Caki2 (cell line): ENCODE data around the gene REPS2. TPM values are rescaled to one million over a fixed set of nuclear protein-coding genes. Genes with fewer than 3 reads are reported as not detected.
"Not testable (repeated sequence)": the region's sequence is repeated elsewhere in the genome, so short reads cannot be mapped to it uniquely, and the experiment has no call there.

Source experiments
- DNase-seq: peaks from one replicate; pipeline ENCODE4 v3.0.0-alpha.2; 2015; ENCODE audit warnings: low read depth
- in situ Hi-C: cut with HindIII; loops from 2 replicates; pipeline ENCODE4 v1.10.0; 2016; ENCODE audit warnings: low sequenced_read_pairs, low pct_unique_long_range_greater_than_20kb, mixed read lengths
- total RNA-seq: library from RNA; depleted of rRNA; stranded (reverse); fragments of >200 nt; shearing (Covaris generic); gene quantifications from 2 replicates; pipeline ENCODE4 v1.2.3, GENCODE V29; 2014; ENCODE audit warnings: low replicate concordance

Gene REPS2
- total RNA-seq, 1 experiment from 2014 or later, result 0.17 TPM

GRCh38 chrX:16957751-16958150 lies 11.3 kb downstream of the REPS2 start:
- in situ Hi-C loops, result no loop called here

DNA sequence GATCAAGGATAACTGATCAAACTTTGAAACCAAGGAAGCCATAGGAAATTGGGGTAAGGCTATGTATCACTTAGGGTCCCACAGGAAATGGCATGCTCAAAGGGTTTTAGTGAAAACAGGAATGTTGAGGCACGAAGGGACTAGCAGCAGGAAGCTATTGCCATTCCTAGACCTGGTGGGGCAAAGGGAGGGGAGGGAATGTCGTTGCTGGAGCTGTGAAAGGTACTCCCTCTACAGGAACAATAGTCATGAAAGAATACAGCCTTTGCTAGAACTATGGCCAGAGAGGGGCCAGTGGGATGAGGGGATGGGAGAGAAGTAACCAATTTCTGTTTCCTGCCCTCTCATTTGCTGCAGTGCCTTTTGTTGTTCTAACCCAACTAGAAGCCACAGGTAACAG lies 11.9 kb downstream of the REPS2 start:
- in situ Hi-C loops, result no loop called here
- no peak for DNase-seq

More at GRCh38 chrX:16957751-16958150, 11.3 kb downstream of the REPS2 start:
- no peak for DNase-seq

- DNase-seq, in situ Hi-C loops: not testable (repeated sequence)
These were observed 16.2 kb downstream of the REPS2 start for GRCh38 chrX:16962661-16963060.

GRCh38 chrX:16963216-16963615 lies 16.8 kb downstream of the REPS2 start:
- no peak for DNase-seq
- in situ Hi-C loops, result no loop called here

- in situ Hi-C loops, DNase-seq: not testable (repeated sequence)
These were observed 18.5 kb downstream of the REPS2 start for GRCh38 chrX:16964976-16965375.

DNA sequence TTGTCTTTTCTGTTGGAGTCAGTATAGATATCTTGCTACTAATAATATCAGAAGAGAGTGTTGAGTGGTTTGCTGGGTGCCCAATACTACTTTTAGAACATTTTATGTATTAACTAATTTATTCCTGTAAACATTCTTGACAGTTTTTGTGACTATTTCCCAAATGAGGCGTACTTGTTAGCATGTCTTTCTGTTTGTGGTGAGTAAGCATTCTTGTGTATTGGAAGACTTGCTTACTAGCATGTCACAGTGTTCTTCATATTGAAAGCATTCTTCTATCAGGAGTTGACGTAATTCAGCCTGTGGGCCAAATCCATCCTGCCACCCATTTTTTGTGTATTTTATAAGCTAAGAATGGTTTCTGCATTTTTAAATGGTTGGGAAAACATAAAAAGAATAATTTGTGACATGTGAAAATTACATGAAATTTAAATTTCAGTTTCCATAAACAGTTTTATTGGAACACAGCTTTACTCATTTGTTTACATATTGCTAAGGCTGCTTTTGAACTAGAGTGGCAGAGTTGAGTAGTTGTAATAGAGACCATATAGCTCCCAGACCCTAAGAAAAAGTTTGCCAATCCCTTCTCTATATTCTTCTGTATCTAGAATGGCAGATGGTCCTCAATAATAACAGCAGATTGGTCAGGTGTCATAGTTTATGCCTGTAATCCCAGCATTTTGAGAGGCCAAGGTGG lies 20.4 kb downstream of the REPS2 start:
- DNase-seq, result no peak
- in situ Hi-C loops, result no loop called here

GRCh38 chrX:16968753-16969152 lies 22.3 kb downstream of the REPS2 start:
- DNase-seq, in situ Hi-C loops: not testable (repeated sequence)

- DNase-seq, result peak; percentile 5
- in situ Hi-C loops, result no loop called here
These were observed 24.5 kb downstream of the REPS2 start for GRCh38 chrX:16970977-16971376.

GRCh38 chrX:16971694-16972093 lies 25.2 kb downstream of the REPS2 start:
- in situ Hi-C loops, result no loop called here
- DNase-seq, result no peak

- in situ Hi-C loops, result no loop called here
- DNase-seq, result no peak
These were observed 28.8 kb downstream of the REPS2 start for GRCh38 chrX:16975233-16975632.

DNA sequence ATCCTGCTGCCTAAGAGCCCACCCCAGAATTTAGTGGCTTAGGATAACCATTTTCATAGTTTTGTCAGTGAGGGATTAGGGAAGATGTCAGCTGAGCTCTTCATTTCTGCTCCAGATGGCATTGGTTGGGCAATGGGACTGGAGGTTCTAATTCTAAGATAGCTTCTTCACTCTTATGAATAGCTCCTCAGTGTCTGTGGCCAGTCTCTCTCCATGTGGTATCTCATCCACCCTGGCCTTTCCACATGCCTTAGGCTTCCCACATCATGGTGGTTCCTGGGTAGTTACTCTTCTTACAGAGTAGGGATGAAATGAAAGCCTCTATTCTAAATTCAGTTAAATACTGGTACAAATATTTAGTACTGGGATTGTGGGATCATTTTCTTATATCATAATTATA lies 31.3 kb downstream of the REPS2 start:
- in situ Hi-C loops, result no loop called here
- DNase-seq, result no peak

DNA sequence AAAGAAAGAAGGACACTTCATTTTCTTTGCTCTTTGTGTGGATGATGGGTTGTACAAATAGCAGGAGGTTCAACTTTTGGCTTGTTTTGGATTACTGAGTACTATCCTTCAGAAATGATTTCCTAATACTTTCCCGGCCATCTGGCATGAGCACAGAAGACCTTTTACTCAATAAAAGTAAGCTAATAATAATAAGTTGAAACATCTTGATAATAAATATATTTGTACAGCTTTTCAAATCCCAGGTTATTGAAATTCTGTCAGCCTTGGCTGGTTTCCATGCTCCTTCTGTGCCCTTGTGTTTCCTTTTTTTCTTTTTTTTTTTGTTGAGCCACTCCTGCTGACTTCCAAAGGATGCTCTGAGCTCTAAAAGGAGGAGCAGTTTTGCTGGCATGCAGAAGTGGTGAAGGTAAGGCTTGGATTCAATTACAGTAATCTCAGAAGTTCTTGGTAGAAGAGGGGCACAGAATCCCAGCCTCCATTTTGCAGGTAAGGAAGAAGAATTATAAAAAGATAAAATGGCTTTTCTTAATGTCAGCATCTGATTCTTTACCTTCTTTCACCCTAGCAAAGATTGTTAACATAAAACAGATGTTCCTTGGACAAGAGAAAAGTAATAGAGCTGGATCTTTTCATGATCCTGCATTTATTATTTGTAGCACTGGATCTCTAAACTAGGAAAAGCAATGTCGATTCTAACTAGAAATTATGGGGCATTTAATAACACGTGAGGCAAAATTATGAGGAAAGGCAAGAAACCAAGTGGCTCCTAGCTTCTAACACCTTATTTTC lies 31.9 kb downstream of the REPS2 start:
- DNase-seq, result no peak
- in situ Hi-C loops, result no loop called here

GRCh38 chrX:16979226-16979625 lies 32.8 kb downstream of the REPS2 start:
- in situ Hi-C loops, result no loop called here
- DNase-seq, result no peak

DNA sequence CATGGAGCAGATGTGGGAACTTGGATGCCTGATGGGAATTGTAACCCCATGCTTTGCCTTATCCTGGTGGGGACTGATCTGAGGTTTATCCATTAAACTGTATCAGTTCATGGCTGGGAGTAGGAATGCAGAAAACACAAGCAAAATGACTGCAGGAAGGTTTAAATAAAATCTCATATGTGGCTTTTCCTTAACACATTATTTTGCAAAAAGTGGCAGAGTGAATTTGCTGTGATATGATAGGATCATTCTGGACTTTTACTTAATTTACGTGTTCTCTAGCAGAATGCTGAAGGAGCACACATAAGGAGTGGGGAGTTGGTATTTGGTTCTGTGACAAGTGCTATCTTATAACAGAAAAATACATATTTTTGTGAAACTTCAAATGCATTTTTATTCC lies 34.8 kb downstream of the REPS2 start:
- DNase-seq, result no peak
- in situ Hi-C loops, result no loop called here

GRCh38 chrX:16981980-16982379 lies 35.5 kb downstream of the REPS2 start:
- no peak for DNase-seq

DNA sequence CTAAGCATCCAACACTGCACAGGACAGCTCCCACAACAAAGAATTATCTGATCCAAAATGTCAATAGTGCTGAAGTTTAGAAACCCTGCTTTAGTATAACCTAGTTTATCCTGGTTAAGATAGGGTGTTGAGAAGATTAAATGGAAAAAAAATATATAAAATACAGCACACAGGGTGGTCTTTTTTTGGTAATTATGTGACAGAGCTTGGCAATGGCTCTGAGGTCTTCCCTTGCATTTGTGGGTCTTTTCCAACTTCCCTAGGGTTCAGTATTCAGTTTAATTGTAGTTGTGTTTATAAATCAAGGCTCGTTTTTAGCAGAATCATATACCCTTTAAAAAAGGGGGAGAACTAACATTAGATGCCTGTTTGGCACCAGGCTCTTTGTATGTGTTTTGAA lies 36.6 kb downstream of the REPS2 start:
- DNase-seq, result no peak
- in situ Hi-C loops, result no loop called here

More at GRCh38 chrX:16981980-16982379, 35.5 kb downstream of the REPS2 start:
- in situ Hi-C loops, result no loop called here

DNA sequence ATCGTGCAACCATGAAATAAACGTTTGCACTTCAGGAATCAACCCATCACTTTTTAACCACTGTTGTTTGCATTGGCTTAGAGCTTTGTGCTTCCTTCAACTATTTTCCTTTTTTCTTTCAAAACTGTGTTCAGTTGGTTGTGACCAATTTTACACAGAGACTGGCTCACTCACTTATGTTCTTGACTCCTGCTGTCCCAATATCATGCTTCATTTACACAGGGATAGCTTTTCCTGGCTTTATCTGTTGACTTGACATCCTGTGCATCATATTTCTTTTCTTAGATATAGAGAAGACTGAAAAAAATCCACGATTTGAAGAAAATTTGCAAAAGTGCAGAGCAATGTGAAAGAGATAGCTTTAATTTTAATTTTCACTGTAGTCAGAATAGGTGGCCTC lies 38.8 kb downstream of the REPS2 start:
- no peak for DNase-seq
- in situ Hi-C loops, result no loop called here

DNA sequence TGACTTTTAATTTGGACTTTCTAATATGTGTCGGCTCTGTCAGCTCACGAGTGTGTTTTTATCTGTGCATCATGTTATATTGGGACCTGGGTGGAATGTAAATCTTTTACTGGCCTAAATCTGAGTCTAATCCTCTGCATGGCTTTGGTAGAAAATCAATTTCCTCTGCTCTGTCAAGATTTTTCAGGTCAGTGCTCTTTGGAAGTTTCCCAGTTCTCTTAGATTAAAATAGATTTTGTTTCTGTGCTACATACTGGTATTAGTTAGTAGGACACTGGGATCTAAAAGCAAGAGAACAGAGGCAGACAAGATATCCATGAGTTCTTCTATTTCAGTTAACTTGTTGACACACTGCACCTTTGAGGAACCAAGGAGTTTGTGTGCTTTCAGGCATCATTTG lies 39.7 kb downstream of the REPS2 start:
- DNase-seq, result no peak
- in situ Hi-C loops, result no loop called here

DNA sequence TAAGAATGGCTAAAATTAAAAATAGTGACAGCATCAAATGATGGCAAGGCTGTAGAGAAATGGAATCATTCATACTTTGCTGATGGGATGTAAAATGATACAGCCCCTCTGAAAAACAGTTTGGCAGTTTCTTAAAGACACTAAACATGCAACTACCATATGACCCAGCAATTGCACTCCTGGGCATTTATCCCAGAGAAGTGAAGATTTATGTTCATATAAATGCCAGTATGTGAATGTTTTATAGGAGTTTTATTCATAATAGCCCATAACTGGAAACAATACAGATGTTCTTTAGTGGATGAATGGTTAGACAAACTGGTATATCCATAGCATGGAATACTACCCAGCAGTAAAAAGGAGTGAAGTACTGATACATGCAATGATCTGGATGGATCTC lies 43.3 kb downstream of the REPS2 start:
- in situ Hi-C loops, result no loop called here
- no peak for DNase-seq

- in situ Hi-C loops, result no loop called here
- no peak for DNase-seq
These were observed 44.4 kb downstream of the REPS2 start for GRCh38 chrX:16990839-16991238.
